HG03571 (cell line): ENCODE results near the gene SLC5A6.

Experiments
- ATAC-seq: cut with Tn5 transposase; IDR thresholded peaks from one replicate; pipeline ENCODE4 v1.9.1; 2021; ENCODE audit not compliant: unreplicated experiment

SLC5A6 gene

DNA sequence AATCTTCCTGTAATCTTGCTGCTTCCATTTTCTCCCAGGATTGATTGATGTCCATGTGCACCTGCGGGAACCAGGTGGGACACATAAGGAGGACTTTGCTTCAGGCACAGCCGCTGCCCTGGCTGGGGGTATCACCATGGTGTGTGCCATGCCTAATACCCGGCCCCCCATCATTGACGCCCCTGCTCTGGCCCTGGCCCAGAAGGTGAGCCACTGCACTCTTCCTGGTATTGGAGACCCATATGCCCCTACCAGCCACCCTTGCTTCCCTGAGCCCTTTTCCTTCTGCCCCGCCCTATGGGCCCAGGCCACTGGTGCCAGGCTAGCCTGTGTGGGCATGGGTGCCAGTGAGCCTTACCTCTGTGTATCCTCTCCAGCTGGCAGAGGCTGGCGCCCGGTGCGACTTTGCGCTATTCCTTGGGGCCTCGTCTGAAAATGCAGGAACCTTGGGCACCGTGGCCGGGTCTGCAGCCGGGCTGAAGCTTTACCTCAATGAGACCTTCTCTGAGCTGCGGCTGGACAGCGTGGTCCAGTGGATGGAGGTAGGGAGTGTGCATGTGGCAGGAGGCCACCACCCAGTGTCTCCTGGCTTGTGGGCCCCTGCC lies 25.4 kb upstream of the SLC5A6 start:
- ATAC-seq = no peak

- no peak for ATAC-seq
Measured at GRCh38 chr2:27236626-27237025, 24.6 kb upstream of the SLC5A6 start.

- ATAC-seq = no peak
Measured at GRCh38 chr2:27236136-27236535, 24.1 kb upstream of the SLC5A6 start.

DNA sequence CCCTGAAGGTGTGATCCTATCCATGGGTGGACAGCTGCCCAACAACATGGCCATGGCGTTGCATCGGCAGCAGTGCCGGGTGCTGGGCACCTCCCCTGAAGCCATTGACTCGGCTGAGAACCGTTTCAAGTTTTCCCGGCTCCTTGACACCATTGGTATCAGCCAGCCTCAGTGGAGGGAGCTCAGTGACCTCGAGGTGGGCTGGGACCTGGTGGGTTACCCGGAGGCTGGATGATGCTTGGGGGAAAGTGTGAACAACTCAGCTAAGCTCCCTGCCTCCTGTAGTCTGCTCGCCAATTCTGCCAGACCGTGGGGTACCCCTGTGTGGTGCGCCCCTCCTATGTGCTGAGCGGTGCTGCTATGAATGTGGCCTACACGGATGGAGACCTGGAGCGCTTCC lies 21.3 kb upstream of the SLC5A6 start:
- no peak for ATAC-seq

DNA sequence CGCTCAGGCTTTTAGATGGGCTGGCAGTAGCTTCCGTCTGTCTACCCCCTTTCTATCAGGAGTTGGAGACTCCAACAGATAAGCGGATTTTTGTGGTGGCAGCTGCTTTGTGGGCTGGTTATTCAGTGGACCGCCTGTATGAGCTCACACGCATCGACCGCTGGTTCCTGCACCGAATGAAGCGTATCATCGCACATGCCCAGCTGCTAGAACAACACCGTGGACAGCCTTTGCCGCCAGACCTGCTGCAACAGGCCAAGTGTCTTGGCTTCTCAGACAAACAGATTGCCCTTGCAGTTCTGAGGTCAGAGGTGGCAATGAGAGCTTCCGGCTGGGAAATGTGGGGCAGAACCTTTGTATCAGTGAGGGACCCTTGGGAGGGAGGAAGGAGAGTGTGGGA lies 19.9 kb upstream of the SLC5A6 start:
- no peak for ATAC-seq

DNA sequence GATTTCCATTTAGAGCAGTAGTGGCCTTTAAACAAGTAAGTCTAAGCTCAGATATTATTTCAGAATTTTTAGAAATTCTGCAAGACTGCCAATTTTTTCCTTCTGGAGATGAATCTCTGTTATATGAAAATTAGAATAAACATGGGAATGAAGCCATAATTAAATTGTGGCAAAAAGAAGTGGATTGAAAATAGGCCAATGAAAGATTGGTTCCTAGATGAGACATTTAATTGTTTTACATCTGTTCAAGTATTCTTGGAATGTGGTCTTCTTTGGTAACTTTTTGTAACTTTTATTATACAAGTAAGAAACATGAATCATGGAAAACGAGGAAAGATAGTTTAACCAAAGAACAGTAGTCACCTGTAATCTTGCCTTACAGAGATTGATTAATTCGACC lies 15.4 kb upstream of the SLC5A6 start:
- ATAC-seq = no peak

DNA sequence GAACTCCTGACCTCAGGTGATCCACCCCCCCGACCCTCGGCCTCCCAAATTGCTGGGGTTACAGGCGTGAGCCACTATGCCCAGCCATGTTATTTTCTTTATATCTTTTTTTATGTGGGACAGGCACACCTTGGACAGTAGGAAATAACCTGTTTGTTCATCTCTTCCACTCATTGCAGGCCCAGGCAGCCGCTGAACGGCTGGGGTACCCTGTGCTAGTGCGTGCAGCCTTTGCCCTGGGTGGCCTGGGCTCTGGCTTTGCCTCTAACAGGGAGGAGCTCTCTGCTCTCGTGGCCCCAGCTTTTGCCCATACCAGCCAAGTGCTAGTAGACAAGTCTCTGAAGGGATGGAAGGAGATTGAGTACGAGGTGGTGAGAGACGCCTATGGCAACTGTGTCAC lies 13.5 kb upstream of the SLC5A6 start:
- ATAC-seq = no peak

- no peak for ATAC-seq
Measured at GRCh38 chr2:27223416-27223815, 11.3 kb upstream of the SLC5A6 start.

DNA sequence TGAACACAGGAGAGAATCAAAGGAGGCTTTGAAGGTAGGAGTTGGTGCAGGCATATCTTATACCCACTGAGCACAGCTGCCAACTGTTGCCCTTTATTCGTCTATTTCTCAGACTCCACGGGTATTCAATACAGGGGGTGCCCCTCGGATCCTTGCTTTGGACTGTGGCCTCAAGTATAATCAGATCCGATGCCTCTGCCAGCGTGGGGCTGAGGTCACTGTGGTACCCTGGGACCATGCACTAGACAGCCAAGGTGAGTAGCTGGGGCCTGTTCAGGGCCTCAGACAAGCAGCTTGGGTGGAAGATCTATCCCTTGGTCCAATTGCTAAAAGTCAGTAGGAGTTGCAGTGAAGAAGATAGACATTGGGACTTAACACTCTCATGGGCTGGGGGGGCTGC lies 10.3 kb upstream of the SLC5A6 start:
- no peak for ATAC-seq

DNA sequence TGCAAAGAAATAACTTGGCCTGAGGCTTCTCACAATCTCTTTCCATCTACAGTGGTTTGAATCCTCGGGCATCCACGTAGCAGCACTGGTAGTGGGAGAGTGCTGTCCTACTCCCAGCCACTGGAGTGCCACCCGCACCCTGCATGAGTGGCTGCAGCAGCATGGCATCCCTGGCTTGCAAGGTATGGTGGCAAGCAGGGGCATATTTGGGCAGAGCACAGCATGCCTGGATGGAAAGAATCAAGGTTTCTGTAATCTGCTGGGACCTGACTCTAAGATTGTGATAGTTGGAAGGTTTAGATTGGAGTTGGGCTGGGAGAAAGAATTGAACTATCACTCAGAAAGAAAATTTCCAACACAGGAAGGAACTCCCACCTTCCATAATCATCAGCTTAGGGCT lies 9.1 kb upstream of the SLC5A6 start:
- ATAC-seq = no peak

DNA sequence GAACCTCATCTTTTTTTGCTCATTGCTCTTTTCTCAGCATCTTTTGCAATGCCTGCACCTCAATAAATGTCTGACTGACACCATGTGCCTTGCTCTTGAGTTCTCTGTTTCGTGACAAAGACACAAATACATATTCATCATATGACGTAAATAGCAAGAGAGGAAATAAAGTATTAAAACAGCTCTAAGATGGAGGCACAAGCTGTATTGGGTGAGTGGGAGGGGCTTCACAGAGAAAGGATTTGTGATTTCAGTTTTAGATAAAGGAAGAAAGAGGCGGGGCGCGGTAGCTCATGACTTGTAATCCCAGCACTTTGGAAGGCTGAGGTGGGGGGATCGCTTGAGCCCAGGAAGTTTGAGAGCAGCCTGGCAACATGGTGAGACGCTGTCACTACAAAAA lies 8.0 kb upstream of the SLC5A6 start:
- ATAC-seq = no peak

DNA sequence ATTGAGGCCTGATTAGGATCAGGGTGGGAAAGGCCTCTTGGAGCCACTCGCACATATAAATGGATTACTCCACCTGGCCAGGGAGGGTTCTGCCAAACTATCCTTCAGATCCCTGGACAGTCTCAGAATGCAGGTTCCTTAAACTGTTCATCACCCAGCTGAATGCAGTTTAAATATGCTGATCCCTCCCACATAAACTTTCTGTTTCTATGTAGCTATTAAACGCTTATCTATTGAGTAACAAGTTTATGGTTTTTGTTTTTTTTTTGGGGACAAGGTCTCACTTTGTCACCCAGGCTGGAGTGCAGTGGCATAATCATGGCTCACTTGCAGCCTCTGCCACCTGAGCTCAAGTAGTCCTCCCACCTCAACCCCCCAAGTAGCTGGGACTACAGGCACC lies 7.0 kb upstream of the SLC5A6 start:
- ATAC-seq = no peak

- no peak for ATAC-seq
Measured at GRCh38 chr2:27218614-27219013, 6.5 kb upstream of the SLC5A6 start.

- ATAC-seq = peak; percentile 62
Measured at GRCh38 chr2:27217173-27218121, 5.4 kb upstream of the SLC5A6 start, which contains the start of gene CAD. CAD (plus strand) TSS chr2:27217369; CDS start chr2:27217552, 183 bp downstream.

GRCh38 chr2:27216416-27217137 lies 4.5 kb upstream of the SLC5A6 start:
- ATAC-seq = no peak

- ATAC-seq = no peak
Measured at GRCh38 chr2:27214941-27215340, 2.9 kb upstream of the SLC5A6 start.

DNA sequence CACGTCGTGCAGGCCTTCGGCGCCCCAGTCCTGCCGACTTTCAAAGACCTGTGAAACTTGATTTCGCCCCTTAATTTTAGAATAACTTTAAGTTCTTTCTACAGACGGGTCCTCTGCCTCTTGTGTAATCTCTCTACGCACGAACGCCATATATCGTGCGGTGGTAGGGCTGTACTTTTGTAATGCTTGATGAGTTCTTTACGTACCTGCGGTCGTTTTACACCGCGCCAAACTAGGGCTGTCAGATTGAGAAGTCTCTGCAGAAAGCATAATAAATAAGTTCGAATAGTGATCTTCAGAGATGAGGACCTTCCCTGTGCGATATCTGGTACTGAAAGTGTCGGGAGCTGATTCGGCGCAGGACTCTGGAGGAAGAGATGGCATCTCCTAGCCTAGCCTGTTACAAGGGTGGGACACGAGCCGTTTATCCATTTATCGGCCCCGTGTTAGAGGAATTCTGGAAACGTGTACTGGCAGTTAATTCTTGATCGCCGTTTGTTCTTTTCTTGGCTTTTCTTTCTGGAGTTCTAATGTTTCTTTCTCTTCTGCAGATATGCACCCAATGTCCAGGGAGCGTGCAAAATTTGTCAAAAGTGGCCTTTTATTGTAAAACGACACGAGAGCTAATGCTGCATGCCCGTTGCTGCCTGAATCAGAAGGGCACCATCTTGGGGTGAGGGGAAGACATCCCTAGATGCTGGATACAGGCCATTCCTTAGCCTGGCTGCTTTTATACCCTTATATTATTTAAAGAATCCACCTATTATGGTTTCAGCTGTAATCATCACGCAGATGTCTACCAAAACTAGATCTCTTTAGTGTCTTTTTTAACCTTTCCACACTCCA lies 781 bp upstream of the SLC5A6 start:
- ATAC-seq = no peak

DNA sequence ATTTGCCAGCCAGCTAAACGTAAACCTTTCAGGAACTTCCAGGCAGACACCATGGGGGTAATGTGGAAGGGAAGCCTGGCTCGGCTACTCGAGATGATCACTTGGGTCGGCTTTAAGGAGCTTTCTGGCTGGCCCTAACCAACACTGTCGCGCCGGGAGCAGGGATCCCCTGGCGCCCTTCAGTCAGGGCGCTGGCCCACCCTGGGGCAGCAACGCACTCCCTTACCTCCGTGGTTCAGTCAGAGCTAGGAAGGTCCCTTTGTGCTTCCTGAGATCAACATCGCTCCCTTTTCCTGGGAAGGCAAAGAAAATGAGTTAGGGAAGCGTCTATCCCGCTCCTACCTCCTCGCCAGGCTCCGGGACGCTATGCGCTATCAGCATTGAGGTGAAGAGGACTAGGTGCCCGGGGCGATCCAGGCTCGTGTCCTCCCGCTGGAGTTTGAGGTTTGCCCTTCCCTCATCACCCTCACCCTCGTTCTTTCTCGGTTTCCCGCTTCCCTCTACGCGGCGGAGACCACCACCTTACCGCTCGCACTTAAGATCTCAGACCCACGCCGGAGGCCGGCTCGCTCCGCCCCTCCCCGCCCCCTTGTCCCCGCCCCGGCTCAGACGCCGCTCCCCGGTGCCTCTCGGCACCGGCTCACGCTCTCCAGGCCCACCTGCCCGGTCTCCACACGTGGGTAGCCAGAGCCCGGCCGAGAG lies 676 bp downstream of the SLC5A6 start:
- no peak for ATAC-seq

GRCh38 chr2:27209621-27210401 lies 2.3 kb downstream of the SLC5A6 start:
- no peak for ATAC-seq
